ENCODE data around the gene ZNF320. TPM values are rescaled to one million over a fixed set of nuclear protein-coding genes. Genes with fewer than 3 reads are reported as not detected.

Gene ZNF320
- total and polyA plus RNA-seq, 10 of the 15 experiments (the other 5 are each of a cell fraction or from before 2014, with no cell fraction given), result 0.48 to 9.3 (median 1.3) TPM

DNA sequence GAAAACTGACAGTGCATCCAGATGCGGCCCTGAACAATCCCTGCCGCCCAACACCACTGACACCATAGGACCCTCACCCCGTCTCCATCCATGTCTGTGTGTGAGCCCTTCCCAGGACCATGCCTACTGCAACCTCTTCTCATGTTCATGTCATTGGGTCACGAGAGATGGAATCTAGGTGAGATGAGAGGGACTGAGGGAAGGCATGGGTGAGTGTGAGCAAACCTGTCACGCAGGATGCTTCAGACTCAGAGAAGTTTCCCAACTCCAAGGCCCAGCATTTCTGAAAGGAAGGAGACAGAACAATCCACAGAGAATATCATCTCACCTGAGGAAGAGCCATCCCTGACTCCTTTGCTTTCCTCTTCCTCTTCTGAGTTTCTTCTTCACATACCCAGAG, 20.1 kb upstream of the ZNF320 start:
- intact Hi-C loops (cut with micrococcal nuclease; ENCODE audit: unreplicated experiment) (no loop called here), in situ Hi-C loops (cut with MboI) (no loop called here)
- Histone ChIP-seq H3K27me3 (replicated peaks in 1 of 2; ENCODE audit: control insufficient read depth in 2 of 2, insufficient read depth in 2 of 2, low read length in 1 of 2) (no peaks in the 10 kb centered on the region), H3K4me1 (ENCODE audit: control insufficient read depth, insufficient read depth, low read length) (no peaks in the 10 kb centered on the region), H3K36me3 (ENCODE audit: control insufficient read depth in 2 of 2, insufficient read depth in 2 of 2, low read length in 1 of 2) (0 out of 4 replicates have a peak, but pooled peaks cover 0 to 2% of the 10 kb centered on the region in 2 experiments), H3K4me2 (ENCODE audit: control insufficient read depth, insufficient read depth) (no peak overlapping the region), H2AFZ (ENCODE audit: control insufficient read depth, low read depth, low read length) (no peak overlapping the region), H3K27ac (ENCODE audit: control insufficient read depth, insufficient read depth) (no peak overlapping the region), H3K9me3 (replicated peaks; ENCODE audit: control insufficient read depth, insufficient read depth, low read length) (peaks cover 1% of the 10 kb centered on the region; the same call in 1 of the 3 replicates), H3K9ac (ENCODE audit: control insufficient read depth, insufficient read depth, low read length) (no peak overlapping the region), H3K79me2 (ENCODE audit: control insufficient read depth, insufficient read depth, low read length) (no peaks in the 10 kb centered on the region), H3K4me3 (no peak overlapping the region), H4K20me1 (ENCODE audit: control insufficient read depth, insufficient read depth) (no peaks in the 10 kb centered on the region)
- 100% methylated on average over 5 of the region's 5 CpGs for whole genome bisulfite sequencing (ENCODE audit: insufficient coverage, insufficient replicate concordance, low lambda C conversion rate, missing lambda C conversion rate)
- ChIA-PET SMC1A (ENCODE audit: uncharacterized antibody, unreplicated experiment) (no interaction called here), RAD21 (ENCODE audit: unreplicated experiment) (no interaction called here), POLR2A (no interaction called here), CTCF (no interaction called here)
- BruUV-seq (replicated peaks), result TSS peak; percentile 37
- ATAC-seq (no peak), FAIRE-seq (no peak), DNase-seq (ENCODE audit: low read depth, low spot score) (no peak)
- no peak for TF ChIP-seq WRNIP1 (IDR thresholded peaks at IDR 0.05; ENCODE audit: borderline replicate concordance, low read depth, low read length)

- TF ChIP-seq FOXM1 (IDR thresholded peaks at IDR 0.05; ENCODE audit: low read depth, low read length) (no peak), ZBTB4 (CRISPR knock-in tag; IDR thresholded peaks at IDR 0.05) (no peak), BACH1 (IDR thresholded peaks at IDR 0.05; ENCODE audit: borderline replicate concordance) (no peak), SIN3A (IDR thresholded peaks at IDR 0.05; ENCODE audit: low read depth, low read length) (no peak), ZNF207 (IDR thresholded peaks at IDR 0.05; ENCODE audit: borderline replicate concordance) (no peak), USF1 (IDR thresholded peaks at IDR 0.05; ENCODE audit: borderline replicate concordance, extremely low read length, insufficient read depth, low read depth, low read length) (no peak)
- TF ChIP-seq, protein P1, sequence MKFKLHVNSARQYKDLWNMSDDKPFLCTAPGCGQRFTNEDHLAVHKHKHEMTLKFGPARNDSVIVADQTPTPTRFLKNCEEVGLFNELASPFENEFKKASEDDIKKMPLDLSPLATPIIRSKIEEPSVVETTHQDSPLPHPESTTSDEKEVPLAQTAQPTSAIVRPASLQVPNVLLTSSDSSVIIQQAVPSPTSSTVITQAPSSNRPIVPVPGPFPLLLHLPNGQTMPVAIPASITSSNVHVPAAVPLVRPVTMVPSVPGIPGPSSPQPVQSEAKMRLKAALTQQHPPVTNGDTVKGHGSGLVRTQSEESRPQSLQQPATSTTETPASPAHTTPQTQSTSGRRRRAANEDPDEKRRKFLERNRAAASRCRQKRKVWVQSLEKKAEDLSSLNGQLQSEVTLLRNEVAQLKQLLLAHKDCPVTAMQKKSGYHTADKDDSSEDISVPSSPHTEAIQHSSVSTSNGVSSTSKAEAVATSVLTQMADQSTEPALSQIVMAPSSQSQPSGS (IDR thresholded peaks at IDR 0.05; ENCODE audit: low read length), result no peak
- 100% methylated on average over 1 of the region's 1 CpG for WGBS (ENCODE audit: insufficient coverage, insufficient replicate concordance, low lambda C conversion rate, missing lambda C conversion rate)
- intact Hi-C loops (cut with micrococcal nuclease; ENCODE audit: unreplicated experiment) (no loop called here), in situ Hi-C loops (cut with MboI) (no loop called here)
- no peak for DNase-seq (ENCODE audit: low read depth, low spot score)
- Histone ChIP-seq H3K4me3 (no peak overlapping the region), H3K9me3 (replicated peaks; ENCODE audit: control insufficient read depth, insufficient read depth, low read length) (peaks cover 9% of the 10 kb centered on the region; the same call in 2 of the 3 replicates), H4K20me1 (ENCODE audit: control insufficient read depth, insufficient read depth) (no peaks in the 10 kb centered on the region), H3K27me3 (replicated peaks in 1 of 2; ENCODE audit: control insufficient read depth in 2 of 2, insufficient read depth in 2 of 2, low read length in 1 of 2) (no peaks in the 10 kb centered on the region), H3K9ac (ENCODE audit: control insufficient read depth, insufficient read depth, low read length) (no peak overlapping the region), H3K4me1 (ENCODE audit: control insufficient read depth, insufficient read depth, low read length) (no peaks in the 10 kb centered on the region), H3K27ac (ENCODE audit: control insufficient read depth, insufficient read depth) (no peak overlapping the region), H3K79me2 (ENCODE audit: control insufficient read depth, insufficient read depth, low read length) (no peaks in the 10 kb centered on the region), H3K4me2 (ENCODE audit: control insufficient read depth, insufficient read depth) (no peak overlapping the region), H2AFZ (ENCODE audit: control insufficient read depth, low read depth, low read length) (no peak overlapping the region), H3K36me3 (ENCODE audit: control insufficient read depth in 2 of 2, insufficient read depth in 2 of 2, low read length in 1 of 2) (peaks cover 0 to 9% of the 10 kb centered on the region in 2 experiments; a peak in 1 of 4 replicates)
- ChIA-PET POLR2A (no interaction called here), RAD21 (ENCODE audit: unreplicated experiment) (no interaction called here), CTCF (interaction anchor here (1.3 kb wide), 1 partner anchor 16 kb away, joined by 3 read pairs; no protein-coding TSS in a partner anchor), SMC1A (ENCODE audit: uncharacterized antibody, unreplicated experiment) (interaction anchor here (1.3 kb wide), 1 partner anchor 11 kb away, joined by 5 read pairs; no protein-coding TSS in a partner anchor)
- ATAC-seq, result no peak
- no TSS peak for BruUV-seq (replicated peaks)
- FAIRE-seq, result no peak
These were observed 13.2 kb upstream of the ZNF320 start for GRCh38 chr19:52910648-52911047.

All from GM12878 (cell line).